ENCODE results near the gene RALGAPA1.

GRCh38 chr14:35730871-35731270 lies 78.2 kb downstream of the RALGAPA1 start:
- TF ChIP-seq YY1 (IDR thresholded peaks at IDR 0.05; ENCODE audit: insufficient read depth, insufficient read length), result no peak
- no peak for TF ChIP-seq ZNF274 (IDR thresholded peaks at IDR 0.05; ENCODE audit: low read depth, low read length)
- TF ChIP-seq SUZ12 (IDR thresholded peaks at IDR 0.05; ENCODE audit: extremely low read depth, insufficient read depth, insufficient read length), result no peak
